Suprapubic skin (tissue), 4 donors: ENCODE data around the gene PML.

Experiments
- CTCF ChIP-seq, 2 donors: fragments of 200-600 bp in 1 of 2; fragments of 450-650 bp in 1 of 2; sonication (generic) in 1 of 2; IDR thresholded peaks; one replicate each; pipeline ENCODE4 v1.5.1; 2016 to 2019; ENCODE audit warnings: antibody characterized with exemption in 2 of 2, mild to moderate bottlenecking in 1 of 2, moderate library complexity in 1 of 2
- EP300 ChIP-seq: sonication (generic); formaldehyde crosslinking; IDR thresholded peaks from one replicate; pipeline ENCODE4 v1.6.1; 2017; ENCODE audit warnings: antibody characterized with exemption
- POLR2AphosphoS5 ChIP-seq, 3 donors: sonication (generic); formaldehyde crosslinking; IDR thresholded peaks; one replicate each; pipeline ENCODE4 v1.6.1; 2017; ENCODE audit warnings: antibody characterized with exemption in 3 of 3

- no peak for TF ChIP-seq CTCF (IDR thresholded peaks at IDR 0.05)
- no peak for TF ChIP-seq POLR2AphosphoS5 (IDR thresholded peaks at IDR 0.05)
- TF ChIP-seq EP300, result no peak
Observed at GRCh38 chr15:74006774-74007639, 12.5 kb downstream of the PML start.
